HG03108 (cell line): Measurements from ENCODE around the gene CLCN2.
A peak's percentile ranks its signal among the peaks of the same experiment; 100 is the strongest.

Experiments used
- ATAC-seq: cut with Tn5 transposase; IDR thresholded peaks from one replicate; pipeline ENCODE4 v1.9.1; 2021; ENCODE audit warnings: moderate library complexity; ENCODE audit not compliant: unreplicated experiment

Gene CLCN2

GRCh38 chr3:184298759-184299487, 62.5 kb downstream of the CLCN2 start, which contains the start of gene PSMD2:
Gene PSMD2 (plus strand): TSS chr3:184299241. CDS start chr3:184299267, 26 bp downstream.
- ATAC-seq, result peak; percentile 93

GRCh38 chr3:184296616-184297015, 64.8 kb downstream of the CLCN2 start:
- no peak for ATAC-seq
